M059J (cell line): ENCODE data around the gene KLHL29. TPM values are rescaled to one million over a fixed set of nuclear protein-coding genes. Genes with fewer than 3 reads are reported as not detected.

Experiments
- DNase-seq: peaks from one replicate; pipeline ENCODE4 v3.0.0-alpha.2; 2012; ENCODE audit warnings: low read depth
- total RNA-seq: library from RNA; depleted of rRNA; stranded (reverse); fragments of >200 nt; shearing (Covaris generic); gene quantifications from 2 replicates; pipeline ENCODE4 v1.2.3, GENCODE V29; 2014

The KLHL29 gene
- total RNA-seq, 1 experiment from 2014 or later, result 0.67 TPM

DNA sequence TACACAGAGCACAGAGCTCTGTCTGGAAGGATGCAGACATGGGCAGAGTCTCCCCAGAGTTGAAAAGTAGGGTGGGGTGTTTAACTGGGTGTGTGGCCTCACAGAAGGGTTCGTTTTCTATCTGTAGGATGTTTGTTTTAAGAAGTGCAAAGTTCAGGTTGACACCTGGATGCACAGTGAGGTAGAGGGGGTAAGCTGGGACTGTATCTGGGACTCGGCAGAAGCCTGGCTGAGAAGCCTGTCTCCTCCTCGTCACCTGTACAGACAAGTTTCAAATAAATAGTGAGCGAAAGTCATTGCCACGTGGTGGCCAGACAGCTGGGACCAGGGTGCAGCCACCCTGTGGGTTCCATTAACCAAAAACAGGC, 145.9 kb downstream of the KLHL29 start:
- DNase-seq, result no peak

DNA sequence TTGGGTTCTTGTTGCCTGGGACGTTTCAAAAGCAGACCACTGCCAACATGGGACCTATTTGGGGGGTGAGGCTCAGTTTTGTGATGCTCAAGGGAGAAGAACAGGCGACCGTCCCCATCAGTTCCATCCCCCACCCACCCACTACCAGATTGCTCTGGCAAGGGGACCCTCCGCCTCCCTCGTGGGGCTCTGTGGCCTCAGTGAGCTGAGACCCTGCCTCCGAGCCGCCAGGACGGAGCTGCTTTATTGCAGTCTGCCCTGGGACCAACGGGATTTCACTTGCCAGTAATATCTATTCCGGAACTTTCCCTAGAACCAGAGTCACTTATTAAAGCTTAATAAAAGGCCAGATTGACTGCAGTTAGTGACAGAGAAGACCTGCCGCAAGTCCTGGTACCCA, 146.3 kb downstream of the KLHL29 start:
- DNase-seq, result no peak

DNA sequence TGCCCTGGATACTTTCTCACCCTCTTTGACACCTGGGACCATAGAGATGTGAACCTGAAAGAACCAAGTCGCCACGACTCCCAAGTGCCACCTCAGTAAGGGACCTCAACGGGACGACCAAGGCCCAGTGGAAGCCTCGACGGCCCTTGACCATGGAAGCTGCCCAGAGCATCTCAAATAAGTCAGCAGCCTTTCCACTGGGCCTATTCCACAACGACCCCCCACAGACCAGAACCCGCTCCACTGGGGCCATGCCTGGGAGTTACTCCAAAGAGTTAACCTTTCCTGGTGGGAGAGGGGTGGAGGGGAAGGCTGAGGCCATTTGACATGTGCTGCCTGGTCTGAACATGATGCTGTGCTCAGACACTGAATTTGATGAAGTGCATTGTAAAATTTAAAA, 146.9 kb downstream of the KLHL29 start:
- DNase-seq, result no peak

DNA sequence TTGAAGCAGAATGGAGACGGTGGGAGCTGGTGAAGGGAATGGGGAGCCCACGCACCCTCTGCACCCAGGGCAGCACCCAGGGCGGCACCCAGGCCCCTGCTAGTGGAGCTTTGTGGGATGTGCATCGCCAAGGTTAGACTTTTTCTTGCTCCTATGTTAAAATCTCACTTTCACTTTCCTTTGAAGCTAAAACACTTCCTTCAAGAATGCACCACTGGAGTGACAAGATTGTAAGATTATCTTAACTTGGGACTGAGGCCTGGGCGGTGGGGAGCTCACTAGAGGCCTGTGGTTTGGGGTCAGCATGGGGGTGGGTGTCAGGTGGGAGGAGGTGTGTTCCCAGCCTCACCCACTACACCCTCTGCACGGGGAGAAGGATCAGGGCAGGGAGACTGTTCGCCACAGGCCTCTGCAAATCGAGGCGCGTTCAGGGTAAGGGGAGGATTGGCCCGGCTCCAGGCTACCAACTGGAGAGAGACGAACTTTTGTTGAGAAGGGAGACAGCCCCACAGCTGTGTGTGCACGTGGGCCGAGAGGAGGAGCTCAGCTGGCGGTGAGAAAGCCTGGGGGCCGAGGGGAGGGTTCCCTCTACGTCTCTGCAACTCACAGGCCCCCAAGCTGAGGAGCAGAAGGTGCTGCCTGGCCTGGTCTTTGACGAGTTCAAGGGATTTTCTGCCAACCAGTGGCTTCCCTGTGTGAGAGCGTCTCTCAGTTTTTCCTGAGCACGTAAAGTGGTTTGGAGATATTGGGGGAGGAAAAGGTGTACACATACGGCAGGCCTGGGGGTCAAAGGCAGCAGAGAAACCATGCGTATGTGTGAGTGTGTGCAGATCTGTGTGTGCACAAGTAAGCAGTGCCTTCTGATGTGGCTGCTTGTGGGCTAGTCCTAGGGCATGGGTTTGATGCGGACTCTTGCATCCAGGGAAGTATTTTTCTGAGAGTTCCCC, 147.7 kb downstream of the KLHL29 start:
- DNase-seq, result no peak

DNA sequence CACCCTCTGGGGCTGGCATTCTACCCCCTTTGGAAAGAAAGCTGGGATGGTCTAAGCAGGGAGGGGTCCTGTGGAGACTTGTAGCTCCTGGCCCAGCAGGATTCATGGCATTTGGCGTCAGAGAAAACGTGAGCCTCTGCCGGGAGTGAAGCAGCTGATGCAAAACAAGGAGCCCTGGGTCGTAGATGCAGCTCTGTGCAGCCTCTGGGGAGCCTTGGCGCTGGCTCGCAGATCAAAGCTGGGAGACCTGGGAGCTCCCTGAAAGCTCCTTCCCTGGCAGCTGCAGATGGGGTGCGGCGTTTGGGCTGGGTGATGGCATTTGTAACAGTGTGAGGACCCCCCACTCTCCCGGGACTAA, 148.3 kb downstream of the KLHL29 start:
- DNase-seq, result no peak

DNA sequence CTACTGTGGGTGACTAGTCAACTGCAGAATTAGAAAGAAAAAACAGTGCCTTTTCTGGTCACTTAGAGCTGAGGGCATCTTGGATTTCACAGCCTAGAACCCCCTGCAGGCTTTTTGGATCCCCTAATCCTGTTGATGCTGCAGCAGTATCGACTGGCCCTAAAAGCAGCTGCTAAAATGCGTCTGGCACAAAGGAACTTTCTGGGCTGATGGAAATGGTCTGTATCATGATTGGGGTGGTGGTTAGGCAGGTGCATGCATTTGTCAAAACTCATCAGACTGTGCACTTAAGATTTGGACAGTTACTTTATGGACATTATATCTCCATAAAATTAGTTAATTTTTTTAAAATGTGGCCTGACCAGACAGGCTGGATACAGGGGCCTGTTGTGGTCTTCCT, 149.8 kb downstream of the KLHL29 start:
- DNase-seq, result no peak

DNA sequence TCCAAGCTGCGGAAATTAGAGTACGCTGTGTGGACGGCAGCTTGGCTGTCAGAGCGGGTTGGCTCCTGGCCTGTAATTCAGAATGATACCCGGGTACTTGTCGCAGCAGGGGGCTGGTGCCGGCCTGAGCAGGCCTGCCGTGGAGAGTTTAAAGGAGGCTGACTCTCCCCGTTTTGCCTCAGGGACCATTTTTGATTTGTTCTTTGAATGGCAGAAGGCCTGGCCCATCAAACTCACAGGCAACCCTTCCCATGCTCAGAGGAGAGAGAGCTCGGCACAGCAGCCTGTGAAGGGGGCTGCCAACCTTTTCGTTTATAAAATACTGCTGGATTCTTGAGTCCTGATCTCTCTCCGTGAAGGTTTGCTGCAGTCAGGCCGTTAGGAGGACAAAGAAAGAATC, 151.3 kb downstream of the KLHL29 start:
- no peak for DNase-seq

DNA sequence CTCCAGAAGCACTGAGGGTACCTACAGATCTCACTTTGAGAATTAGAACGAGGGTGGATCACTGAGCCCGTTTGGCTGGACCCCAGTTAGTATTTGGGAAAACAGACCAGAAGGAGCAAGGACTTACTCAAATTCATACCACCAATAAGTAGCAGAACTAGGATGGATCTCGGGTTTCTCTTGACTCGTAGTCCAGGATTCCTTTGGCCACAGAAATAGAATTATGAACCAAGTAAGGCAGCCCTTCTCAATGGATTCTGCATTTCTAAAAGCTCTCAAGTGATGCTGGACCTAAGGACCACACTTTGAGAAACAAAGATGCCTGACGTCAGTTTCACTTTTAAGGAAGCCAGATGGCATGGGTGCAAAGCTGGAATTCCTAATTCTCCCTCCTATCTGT, 153.0 kb downstream of the KLHL29 start:
- no peak for DNase-seq

DNA sequence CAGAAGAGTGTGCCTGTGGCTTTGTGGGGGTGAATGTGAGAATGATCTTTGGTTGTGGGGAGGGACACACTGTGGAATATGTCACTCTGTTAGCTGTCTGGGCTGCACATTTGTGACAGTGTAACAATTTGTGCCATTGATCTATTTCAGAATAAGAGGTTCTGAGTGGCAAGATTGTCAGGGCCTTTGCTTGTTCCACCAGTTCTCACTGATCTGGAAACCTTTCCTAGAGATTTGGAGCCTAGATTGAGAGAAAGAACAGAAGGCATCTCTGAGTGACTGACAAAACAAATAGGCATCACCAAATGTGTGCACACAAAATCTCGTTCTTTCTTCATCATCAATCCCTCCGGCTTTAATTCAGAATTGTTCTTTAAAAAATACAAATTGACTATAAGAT, 153.6 kb downstream of the KLHL29 start:
- DNase-seq, result no peak

DNA sequence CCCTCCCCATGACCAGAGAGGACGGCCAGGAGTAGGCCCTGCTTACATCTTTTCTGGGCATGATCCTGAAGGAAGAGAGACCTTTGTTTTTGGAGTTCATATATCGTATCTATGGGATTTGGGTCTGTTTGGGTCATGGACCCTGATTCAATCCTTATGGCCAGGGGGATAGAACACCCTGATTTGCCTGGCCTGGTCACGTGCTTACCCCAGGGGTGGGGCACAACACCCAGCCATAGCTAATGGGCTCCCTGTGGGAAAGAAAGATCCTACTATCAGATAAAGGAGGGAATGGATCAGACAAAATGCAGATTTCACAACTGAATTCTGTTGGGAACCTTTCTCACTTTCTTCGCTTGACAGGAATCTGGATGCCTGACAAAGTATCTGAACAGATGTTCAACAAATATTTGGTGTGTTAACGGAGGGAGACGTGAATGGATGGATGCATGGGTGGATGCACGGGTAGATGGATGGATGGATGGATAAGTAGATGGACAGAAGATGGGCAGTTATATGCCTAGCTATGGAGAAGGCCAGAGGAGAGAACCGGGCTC, 155.9 kb downstream of the KLHL29 start:
- no peak for DNase-seq

DNA sequence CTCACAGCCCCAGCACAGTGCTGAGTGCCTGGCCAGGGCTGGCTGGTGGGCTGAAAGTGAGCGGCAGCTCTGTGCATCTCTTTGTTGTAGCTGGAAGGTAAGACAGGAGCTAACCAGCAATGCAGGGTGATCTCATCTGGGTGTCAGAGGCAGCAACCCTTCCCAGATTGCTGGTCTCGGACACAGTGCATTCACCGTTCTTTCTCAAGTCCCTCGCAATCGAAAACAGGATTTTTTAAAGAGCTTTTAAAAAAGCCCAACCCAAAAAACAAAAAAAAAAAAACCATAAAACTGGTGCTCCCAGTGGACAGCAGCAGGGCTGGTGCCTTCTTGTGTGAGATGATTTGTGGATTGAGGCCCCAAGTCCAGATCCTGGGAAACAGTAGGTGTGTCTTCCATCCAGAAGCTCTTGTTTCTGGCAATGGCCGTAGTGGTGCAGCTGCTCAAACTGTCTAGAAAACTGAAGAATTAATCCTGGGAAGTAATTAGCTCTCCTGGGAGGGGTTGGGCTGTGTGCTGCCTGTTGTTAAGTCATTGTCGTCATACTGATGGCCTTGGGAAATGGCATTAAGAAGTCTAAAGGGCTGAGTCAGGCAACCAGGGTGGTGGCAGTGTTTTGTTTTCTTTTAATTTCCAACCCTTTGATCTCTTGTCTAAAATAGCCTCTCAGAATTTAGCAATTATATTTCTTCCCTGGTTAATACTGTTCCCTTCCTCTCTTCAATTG, 156.7 kb downstream of the KLHL29 start:
- peak; percentile 29 for DNase-seq

DNA sequence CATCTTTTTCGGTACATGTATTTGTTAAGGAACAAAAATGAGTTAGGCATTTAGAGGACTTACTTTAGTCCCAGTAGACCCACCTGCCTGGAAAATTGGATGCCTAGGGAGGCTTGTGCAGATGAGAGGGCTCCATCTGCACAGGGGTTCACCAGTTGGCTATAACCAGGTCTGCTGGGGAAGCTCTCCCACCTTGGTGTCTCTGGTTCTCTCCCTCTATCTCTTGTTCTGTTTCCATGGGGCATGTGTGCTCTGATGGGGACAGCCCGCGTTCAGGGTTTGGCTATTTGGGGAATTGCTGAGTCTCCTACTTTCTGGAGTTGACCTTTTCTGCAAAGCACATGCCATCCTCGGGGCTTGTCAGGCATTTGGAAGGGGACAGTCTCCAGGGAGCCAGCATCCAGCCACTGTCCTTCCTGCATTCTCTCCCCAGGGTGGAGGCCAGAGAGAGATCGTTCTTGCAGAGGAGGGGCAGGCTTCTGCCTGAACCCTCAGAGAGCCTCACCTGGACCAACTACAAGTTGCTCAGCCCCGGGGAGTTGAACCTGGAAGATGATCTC, 157.3 kb downstream of the KLHL29 start:
- DNase-seq, result no peak

DNA sequence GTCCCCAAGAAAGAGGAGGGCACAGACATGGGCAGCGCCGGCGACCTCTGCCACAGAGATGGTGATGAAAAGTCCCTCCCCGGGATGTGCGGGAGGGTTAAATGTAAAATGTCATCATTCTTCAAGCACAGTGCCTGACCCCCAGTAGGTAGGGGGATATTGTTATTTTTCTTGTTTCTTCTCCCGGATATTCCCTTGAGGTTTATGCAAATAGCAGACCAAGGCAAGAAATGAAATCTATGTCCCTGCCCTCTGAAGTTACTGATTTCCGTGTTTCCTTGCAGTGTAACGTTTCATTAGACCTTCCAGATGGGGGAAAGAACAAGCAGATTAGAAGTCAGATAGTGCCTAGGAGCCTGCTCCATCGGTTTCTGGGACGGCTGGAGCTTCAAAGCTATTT, 158.3 kb downstream of the KLHL29 start:
- DNase-seq, result no peak

DNA sequence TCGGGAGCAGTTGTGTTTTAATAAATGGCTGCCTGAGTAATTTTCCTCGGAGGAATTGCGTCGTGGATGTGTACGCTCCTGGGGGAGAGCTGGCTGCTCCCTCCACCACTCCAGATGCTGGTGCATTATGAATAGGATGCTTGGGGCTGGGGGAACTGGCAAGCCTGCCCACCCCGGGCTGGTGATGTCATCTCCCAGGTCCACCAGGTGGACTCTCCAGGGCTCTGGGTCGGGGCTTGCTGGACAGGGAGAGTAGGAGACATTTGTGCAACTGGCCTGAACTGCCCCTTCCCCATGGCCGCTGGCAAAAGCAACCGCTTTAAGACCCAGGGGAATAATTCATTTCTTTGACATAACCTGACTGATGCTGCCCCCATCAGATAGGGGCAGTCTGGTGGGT, 158.7 kb downstream of the KLHL29 start:
- DNase-seq, result no peak

DNA sequence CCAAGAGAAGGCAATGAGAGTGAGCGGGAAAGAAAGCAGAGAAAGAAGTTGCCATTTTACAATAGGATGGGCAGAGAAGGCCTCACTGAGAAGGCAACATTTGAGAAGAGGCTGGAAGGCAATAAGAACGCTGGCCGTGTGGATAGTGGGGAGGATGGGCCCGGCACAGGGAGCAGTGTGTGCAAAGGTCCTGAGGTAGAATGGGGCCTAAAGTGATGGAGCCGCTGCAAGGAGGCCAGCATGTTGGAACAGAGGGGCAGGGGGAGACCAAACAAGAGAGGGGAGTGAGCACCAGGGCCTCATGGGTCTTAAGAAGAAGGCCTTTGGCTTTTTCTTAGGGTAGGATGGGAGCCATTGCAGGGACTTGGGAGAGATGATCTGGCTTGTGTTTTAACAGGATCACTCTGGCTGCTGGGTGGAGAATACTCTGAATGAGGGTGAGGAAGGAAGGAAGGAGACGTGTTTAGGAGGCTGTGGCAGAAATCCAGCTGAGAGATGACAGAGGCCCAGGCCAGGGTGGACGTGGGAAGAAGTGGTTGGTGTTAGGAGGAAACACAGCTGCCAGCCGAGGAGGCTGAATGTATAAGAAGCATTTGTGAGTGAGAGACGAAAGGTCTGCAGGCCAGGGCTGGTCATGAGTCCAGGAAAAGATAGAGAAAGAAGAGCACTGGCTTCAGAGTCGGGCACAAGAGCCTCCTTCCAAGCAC, 159.8 kb downstream of the KLHL29 start:
- DNase-seq, result no peak

DNA sequence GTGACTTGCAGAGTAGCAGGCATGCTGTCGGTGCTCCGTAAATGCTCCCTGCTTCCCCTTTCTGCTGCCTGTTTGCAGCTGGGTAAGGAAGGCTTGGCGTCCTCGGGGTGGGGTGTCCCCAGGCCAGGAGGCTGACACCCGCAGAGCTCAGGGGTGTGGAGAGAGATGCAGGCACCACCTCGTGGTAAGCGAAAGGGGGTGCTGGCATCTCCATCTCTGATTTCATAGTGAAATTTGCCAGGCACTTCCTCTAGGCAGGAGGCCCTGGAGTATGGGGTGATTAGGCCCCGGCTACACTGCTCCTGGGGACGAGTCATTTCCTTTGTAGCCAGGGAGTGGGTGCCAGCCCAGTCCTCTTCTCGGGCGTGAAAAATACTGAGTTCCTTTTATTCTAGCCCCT, 160.4 kb downstream of the KLHL29 start:
- DNase-seq, result peak; percentile 51

DNA sequence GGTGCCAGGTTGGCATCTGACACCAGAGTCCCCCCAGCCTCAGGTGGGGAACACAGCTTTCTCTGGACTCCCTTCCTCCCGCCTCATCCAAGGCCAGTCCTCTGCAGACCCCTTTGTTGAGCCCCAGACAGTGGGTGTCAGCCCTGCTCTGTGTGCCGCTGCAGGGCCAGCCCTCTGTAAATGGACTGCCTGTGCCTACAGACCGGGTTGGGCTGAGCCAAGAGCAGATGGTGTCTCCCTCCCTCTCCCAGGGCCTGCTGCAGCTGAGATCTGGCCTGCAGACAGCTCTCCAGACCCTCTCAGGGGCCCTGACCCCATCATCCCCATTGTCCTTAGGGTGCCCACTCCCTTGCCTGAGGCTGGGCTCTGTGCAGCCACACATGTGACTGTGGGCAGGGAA, 160.8 kb downstream of the KLHL29 start:
- no peak for DNase-seq

DNA sequence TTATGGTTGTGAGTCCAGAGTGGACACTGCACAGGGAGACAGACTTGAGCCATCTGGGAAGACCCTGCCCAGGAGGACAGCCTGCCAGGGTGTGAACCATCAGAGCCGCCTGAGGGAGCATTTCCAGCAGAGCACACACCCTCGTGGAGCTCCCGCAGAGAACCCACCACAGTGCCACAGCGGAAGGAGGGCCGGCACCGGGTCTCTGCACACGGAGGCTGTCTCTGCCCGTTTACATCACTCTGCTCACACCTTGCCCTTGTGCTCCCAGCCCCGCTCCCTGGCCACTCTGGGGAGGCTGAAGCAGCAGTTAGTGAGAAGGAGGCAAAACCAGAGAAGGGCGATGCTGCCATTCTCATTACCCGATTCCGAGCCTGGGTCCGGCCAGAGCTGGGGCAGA, 161.9 kb downstream of the KLHL29 start:
- no peak for DNase-seq

DNA sequence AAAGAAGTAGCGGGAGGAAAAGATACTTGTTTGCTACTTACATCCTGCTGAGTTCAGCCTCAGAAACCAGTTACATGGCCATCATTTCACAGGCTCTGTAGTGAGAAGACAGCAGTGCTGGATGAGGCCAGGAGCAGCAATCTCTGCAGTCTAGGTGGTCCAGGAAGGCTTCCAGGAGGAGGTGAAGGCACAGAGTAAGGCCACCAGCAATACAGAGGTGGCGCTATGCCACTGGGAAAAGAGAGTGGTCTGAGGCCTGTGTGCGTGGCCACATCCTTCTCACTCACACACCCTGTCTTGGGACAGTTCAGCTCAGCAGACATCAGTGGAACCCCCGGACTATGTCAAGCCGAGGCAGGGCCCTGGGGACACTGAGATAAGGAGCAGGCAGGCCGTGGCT, 162.7 kb downstream of the KLHL29 start:
- no peak for DNase-seq

DNA sequence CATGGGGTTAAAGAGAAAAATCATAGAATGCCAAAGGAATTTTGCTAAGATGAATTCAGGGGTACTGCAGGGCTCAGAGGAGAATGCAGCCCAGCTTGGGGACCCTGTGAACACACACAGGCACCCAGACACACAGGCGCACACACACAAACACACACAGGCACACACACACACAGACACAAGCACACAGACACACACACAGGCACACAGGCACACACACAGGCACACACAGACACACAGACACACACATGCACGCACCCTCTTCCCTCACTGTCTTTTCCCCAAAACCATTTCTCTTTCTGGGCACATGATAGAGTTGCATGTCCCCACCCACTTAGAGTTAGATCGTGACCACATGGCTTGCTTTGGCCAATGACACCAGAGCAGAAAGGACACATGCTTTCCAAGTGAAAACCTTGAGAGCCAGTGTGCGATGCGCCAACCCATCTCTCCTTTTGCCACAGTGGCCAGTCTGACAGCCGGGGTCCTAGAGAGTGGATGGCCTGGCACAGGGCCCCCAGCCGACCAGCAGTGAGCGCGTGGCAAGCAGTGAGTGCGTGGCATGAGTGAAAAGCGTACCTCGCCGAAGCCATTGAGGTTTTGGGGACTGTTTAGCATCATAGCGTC, 163.3 kb downstream of the KLHL29 start:
- DNase-seq, result no peak

DNA sequence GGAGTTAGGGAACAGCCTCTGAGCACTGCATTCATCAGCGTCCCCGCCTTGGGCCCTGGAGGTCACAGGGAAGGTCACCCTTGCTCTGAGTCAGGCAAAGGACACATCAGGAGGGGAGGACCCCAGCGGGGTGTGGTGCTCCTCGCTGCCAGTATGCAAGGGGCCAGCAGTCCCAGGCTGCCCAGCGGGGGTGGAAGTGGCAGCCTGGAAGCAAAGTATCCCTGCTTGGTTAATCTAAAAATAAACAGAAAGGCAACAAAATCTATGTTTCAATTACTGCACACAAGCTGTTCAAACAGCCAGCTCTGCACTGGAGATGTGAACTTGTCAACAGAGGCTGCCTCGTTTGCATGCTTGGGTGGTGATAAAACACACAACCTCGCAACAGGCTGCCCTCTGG, 164.1 kb downstream of the KLHL29 start:
- DNase-seq, result no peak
